RKO (cell line): ENCODE results near the gene ECSCR.
"Not testable (repeated sequence)": the region's sequence is repeated elsewhere in the genome, so short reads cannot be mapped to it uniquely, and the experiment has no call there.

ENCODE experiments used
- DNase-seq: peaks from one replicate; pipeline ENCODE4 v3.0.0-alpha.2; 2016; ENCODE audit warnings: low spot score

ECSCR gene

DNA sequence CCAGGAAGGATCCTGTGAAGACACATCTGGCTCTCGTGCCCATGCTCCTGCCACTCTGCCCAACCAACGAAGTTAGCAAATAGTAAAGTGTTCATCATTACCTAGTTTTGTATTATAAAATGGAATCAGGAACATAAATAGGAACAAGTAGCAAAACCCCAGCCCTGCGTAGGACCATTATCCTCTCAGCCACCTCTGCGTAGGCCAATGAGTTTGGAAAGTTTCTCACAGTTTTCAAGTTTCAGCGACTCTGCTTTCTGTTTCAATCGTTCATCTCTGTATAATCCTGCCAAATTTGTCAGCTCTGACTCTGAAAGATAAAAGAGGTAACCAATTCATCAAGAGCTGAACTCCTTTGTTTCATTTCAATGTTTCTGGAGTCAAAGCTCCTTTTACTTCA lies 48.6 kb downstream of the ECSCR start:
- DNase-seq, result no peak

DNA sequence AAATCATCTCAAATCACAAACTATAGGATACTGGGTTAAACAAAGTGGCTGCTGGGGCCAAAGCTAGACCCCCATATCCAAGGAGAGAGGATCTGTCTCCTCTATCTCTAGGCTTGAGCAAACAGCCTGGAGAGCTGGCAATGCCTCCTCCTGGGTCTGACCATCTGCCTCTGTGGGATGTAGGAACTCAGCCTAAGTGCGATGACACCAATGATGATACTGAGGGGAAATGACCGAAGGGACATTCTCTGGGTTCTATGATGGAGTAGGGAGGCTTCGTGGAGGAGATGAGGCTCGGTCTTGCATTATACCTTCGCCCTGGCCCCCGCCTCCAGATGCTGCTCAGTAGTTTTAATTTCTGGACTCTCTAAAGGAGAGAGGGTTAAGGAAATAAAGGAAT lies 49.4 kb downstream of the ECSCR start:
- DNase-seq, result no peak

DNA sequence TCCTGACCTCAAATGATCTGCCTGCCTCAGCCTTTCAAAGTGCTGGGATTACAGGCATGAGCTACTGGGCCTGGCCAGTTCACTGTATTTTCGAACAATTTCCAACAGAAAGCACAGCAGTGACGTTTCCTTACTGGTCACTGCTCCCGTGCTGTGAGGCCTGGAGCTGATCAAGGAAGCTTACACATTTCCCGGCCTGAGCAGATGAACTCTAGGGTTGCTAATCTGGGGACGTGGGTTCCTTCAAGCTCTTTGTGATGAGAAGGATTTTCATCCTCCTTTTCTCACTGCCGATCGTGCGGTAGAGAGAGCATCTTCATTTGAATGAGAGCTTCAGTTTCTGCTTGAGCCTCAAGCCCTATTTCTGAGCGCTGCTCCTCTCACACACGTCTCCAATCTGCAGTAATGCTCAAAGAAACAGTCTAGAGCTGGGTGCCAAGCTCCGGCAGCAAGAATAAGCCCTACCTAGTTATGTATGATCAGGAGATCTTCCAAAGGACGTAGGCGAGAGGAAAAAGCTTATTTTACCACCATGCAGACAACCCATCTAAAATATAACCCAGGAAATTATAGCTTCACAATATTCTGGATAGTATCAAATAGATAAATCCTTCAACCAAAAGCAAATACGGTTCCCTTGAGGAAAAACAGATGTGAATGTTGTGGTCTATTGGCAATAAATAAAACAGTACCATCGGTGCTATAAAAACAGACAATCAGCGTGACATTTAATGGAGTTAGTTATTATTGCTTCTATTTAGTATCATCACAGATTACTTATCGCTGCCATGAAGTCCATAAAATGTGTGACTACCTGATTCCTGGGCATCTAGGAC lies 51.3 kb downstream of the ECSCR start:
- DNase-seq, result no peak

DNA sequence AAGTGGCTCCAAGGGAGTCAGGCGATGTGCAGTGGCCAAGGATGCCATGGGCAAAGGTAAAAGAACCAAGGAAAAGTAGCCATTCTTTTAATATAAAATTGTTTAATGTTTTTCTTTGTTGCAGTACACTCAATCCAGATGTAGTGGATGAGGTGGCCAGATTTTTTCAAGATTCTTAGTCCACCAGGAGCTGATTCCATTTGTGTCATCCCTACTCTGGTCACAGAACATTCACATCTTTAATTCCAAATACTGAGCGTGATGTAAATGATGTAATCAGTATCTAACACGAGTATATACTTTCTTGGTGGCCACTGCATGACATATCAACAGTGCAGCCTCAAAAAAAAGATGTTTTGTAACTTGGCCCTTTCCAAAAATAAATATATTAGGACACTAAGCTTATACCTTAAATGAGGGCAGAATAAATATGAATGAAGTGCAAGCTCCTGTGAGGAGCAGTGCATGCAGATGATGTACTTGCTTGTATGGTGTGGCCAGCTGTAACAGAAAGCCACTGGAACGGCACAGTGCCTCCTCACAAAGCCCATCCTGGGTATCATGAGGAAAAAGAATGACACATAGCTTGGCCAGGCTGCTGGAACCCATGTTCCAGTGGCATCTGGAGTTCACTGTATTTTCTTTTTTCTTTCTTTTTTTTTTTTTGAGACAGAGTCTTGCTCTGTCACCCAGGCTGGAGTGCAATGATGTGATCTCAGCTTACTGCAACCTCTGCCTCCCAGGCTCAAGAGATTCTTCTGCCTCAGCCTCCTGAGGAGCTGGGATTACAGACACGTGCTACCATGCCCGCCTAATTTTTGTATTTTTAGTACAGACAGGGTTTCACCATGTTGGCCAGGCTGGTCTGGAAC lies 52.2 kb downstream of the ECSCR start:
- DNase-seq, result no peak

DNA sequence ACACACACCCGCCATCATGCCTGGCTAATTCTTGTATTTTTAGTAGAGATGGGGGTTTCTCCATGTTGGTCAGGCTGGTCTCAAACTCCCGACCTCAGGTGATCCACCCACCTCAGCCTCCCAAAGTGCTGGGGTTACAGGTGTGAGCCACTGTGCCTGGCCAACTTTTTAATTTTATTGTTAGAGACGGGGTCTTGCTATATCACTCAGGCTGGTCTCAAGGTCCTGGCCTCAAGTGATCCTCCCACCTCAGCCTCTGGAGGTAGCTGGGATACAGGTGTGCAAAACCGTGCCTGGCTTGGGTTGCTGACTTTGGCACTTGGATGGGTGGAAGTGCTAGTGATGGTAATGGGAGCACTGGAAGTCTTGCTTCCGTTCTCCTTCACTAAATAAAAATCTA lies 53.4 kb downstream of the ECSCR start:
- DNase-seq, result not testable (repeated sequence)

DNA sequence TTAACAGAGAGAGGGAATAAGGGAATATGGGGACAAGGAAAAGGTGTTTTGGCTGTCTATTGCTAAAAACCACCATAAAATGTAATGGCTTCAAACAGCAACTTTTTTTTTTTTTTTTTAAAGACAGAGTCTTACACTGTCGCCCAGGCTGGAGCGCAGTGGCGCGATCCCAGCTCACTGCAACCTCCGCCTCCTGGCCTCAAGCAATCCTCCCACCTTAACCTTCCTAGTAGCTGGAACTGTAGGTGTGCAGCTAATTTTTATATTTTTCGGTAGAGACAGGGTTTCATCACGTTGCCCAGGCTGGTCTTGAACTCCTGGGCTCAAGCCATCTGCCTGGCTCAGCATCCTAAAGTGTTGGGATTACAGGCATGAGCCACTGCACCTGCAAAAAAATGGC lies 54.4 kb downstream of the ECSCR start:
- no peak for DNase-seq

DNA sequence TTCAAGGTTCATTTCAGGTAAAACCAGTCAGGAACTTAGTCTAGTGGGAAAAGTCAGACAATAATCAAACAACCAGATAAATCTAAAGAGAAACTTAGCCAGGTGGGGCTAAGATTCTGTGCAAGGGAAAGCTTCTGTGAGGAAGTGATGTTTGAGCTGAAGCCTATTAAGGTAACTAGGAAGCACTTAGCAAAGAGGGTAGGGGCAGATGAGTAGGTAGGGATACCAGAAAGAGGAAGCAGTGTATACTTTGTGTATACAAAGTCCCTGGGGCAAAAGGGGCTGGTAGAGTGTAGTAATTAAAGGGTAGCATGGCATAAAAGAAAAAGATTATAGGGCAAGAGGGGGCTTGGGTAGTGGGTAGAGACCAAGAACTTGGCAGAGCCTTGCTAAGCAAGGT lies 55.0 kb downstream of the ECSCR start:
- no peak for DNase-seq

DNA sequence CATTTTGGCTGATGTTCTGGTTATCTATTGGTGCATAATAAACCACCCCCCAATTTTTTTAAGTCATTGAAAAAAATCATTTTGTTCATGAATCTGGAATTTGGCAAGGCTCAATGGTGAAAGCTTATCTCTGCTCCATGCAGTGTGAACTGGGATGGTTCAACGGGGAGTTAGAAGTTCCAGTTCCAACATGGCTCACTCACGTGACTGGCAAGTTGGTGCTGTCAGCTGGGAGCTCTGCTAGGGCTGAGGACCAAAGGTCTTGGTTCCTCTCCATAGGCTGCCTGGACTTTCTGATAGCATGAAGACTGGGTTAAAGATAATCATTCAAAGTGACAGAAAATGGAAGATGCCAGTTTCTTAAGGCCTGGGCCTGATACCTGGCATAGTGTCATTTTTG lies 55.6 kb downstream of the ECSCR start:
- DNase-seq, result no peak

DNA sequence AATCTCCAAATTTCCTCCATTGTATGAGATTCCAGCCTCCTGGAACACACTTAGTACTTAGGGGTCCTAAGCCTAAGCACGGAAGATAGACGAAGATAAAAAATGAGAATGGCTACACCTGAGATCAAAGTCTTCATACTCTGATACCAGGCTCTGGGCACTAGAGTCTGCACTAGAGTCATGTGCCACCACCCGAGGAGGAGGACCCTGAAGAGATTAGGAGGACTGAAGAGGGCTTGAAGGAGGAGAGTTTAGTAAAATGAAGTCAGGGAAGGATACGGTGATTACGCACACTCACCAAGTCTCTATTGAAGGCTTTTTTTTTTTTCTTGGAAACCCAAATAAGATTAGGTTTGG lies 58.1 kb downstream of the ECSCR start:
- DNase-seq, result no peak

DNA sequence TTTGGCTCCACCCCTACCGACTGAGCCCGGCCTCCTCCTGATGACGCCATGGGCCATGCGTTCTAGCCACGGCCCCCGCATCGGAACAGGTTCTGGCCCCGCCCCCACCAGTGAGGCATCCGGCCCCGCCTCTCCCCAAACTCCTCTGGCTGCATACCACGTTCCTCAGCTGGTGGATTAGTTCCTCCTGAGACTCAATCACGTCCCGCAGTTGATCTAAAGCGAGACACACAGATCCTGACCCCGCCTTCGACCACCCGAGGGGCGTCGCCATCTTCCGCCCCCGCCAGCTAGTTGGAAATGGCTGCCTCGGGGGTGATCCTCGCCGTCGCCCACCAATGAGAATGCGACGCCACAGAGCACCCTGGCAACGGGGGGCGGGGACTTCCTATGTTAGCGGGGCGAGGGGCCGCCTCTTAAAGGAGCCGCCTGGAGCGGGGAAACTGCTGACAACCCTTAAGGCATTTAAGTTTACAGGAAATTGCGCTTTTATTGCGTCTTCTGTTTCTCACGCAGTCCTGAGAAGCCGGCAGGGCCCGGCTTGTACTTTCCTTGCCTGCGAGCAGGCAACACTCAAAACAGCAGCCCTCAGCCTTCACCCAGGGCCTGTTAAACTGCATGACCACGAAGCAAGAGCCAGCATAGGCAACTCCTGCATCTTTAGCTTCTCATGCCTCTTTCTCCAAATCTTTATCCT lies 58.6 kb downstream of the ECSCR start, which contains the start of gene SPATA24:
SPATA24 (minus strand) TSS at position 303 of the 697 bp plus-strand sequence; CDS start at position 274, 29 bp downstream.
- DNase-seq, result peak; percentile 96

DNA sequence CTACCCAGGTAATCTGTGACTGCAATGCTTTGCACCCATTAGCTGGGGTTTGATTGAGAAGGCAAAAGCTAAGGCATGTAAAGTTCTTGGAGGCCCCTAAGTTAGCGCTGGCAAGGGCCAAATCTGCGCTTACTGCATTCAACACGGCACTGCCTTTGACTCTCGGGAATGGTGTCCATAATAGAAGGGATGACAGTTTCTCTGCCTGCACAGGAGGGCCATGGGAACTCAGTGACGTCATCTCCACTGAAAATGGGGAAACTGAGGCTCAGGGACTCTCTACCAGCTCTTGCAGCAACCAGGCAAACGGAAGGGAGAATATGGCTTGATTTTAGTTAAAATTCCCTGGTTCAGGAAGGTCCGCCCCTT lies 59.1 kb downstream of the ECSCR start:
- no peak for DNase-seq

DNA sequence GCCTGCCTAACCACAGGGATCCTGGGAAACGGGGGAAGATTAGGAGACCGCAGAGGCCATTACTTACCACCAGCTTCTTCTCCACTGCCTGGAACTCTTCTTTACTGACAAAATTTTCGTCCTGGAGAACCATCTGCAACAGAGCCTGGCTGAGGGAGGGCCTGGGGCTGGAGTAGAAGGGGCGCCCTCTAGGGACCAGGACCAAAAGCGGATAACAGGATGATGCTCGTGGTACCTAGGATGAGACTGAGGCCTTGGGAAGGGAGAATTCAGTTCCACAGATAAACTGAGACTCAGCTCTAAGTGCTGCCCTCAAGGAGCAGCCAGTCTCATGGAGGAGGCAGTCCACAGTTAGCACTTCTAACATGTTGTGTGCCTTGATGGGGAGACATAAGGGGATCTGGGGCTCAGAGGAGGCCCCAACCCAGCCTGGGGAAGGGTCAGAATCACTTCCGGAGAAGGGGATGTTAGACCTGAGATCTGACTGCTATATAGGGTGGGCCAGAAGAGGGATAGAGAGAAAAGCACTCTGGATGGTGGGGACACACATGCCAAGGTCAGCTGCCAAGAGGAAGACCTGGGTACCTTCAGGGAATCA lies 59.9 kb downstream of the ECSCR start:
- peak; percentile 23 for DNase-seq

DNA sequence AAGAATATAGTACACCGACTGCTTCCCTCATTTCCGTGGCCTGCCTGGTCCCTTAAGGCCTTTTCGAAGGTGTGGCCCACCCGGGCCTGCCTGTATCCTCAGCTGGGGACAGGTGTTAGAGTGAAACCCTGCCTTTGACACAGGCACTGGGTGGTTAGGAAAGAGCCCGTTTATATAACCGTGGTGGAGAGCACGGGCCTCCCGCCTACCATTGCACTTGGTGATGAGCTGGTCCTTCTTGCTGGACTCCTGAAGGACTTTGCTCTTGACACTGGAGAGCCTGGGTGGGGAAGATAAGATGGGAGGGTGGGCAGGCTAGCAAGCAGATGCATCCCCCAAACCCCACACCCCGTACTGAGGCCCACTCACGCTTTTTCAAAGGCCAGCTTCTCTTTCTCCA lies 61.0 kb downstream of the ECSCR start:
- no peak for DNase-seq

DNA sequence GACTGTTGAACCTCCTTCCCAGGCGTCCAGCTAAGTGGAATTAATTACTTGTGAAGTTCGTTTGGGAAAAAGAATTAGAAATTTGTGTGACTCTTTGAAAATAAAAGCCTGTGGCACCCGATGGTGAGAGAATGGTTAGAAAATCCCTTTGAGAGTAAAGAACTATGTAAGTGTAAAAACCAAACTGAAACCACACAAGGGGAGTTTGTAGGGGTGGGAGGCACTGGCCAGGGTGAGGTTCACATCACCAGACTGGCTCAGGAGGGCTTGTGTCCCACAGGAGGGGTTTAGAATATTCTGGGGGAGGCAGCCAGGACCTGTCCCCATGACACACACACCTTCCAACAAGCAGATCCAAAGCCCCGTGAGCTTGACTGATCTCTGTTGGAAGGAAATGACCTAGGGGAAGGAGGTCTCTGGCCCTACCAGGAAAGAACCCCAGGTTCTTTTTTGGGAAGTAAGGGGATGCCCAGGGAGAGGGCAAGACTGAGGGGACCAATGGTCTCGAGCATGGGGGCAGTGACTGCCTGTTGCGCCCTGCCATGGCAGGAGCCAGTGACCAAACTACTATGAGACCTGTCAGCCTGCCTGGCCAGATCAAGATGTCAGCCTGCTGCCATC lies 62.9 kb downstream of the ECSCR start:
- no peak for DNase-seq
